Measurements from ENCODE around the gene FAHD2A.

GRCh38 chr2:95359501-95359930 lies 43.0 kb upstream of the FAHD2A start:
- no peak for TF ChIP-seq CTCF (IDR thresholded peaks at IDR 0.05)
- no peak for TF ChIP-seq EP300 (IDR thresholded peaks at IDR 0.05)
- no peak for TF ChIP-seq POLR2A (IDR thresholded peaks at IDR 0.05)
